HCT116 (cell line): ENCODE measurements around the gene PUM1. TPM values are rescaled to one million over a fixed set of nuclear protein-coding genes. Genes with fewer than 3 reads are reported as not detected.

Experiments used
- ATAC-seq: fragments of 200-7000 bp; cut with Tn5 transposase; 2 replicates; pipeline ENCODE4 v1.9.1; 2020; ENCODE audit warnings: mild to moderate bottlenecking, moderate library complexity
- BruUV-seq: library from RNA; stranded (reverse); fragments of 400-500 nt; replicated peaks from 2 replicates; lab custom pipeline; 2021; lab: Mats Ljungman, UMichigan
- CTCF ChIA-PET: fragments of 300-600 bp; sonication (Branson Sonifier 250); formaldehyde crosslinking; loops from one replicate; lab custom pipeline; 2021; ENCODE audit warnings: antibody characterized with exemption; lab: Charles Lee
- POLR2A ChIA-PET: fragments of 300-600, 350-600 bp; sonication (Branson Sonifier 250); formaldehyde crosslinking; loops from one replicate; lab custom pipeline; 2021; ENCODE audit warnings: antibody characterized with exemption; lab: Charles Lee
- RAD21 ChIA-PET, 2 experiments: fragments of 300-600 bp; sonication (Branson Sonifier 250); formaldehyde crosslinking; loops; one replicate each; lab custom pipeline; 2023; ENCODE audit warnings: low total read pairs in 2 of 2; ENCODE audit not compliant: uncharacterized antibody in 2 of 2, unreplicated experiment in 2 of 2, low non-redundant PET in 1 of 2; lab: Charles Lee
- DNase-seq: peaks from one replicate; pipeline ENCODE4 v3.0.0-alpha.2; 2010; ENCODE audit warnings: low read depth, low spot score
- H2AFZ ChIP-seq: fragments of 200-600 bp; shearing (Covaris generic), sonication (generic); 2 replicates; pipeline ENCODE4 v1.6.1; 2017; ENCODE audit warnings: low read depth, mixed run types, mixed read lengths, antibody characterized with exemption, low read length; ENCODE audit not compliant: poor library complexity, severe bottlenecking
- H3K27ac ChIP-seq: 2 replicates; pipeline ENCODE4 v1.5.1; 2012; ENCODE audit warnings: low read depth, low read length
- H3K27me3 ChIP-seq: fragments of 200-600 bp; sonication (generic); 2 replicates; pipeline ENCODE4 v1.6.1; 2016; ENCODE audit warnings: mixed run types, low read length, mixed read lengths; ENCODE audit not compliant: insufficient read depth
- H3K36me3 ChIP-seq, 2 experiments: fragments of 200-500 bp in 1 of 2; fragments of 200-600 bp in 1 of 2; sonication (Bioruptor generic) in 1 of 2; sonication (generic) in 1 of 2; 2 replicates each; pipeline versions ENCODE4 v1.5.1 to v1.6.1; 2014 to 2016; ENCODE audit warnings: low read length in 2 of 2, inconsistent platforms in 1 of 2, mixed read lengths in 1 of 2, mixed run types in 1 of 2; ENCODE audit not compliant: insufficient read depth in 2 of 2, control insufficient read depth in 1 of 2
- H3K4me1 ChIP-seq, 2 experiments: fragments of 200-600 bp in 1 of 2; sonication (generic) in 1 of 2; 2 replicates each; pipeline versions ENCODE4 v1.5.1 to v1.6.1; 2012 to 2017; ENCODE audit warnings: low read length in 2 of 2, inconsistent platforms in 1 of 2, mild to moderate bottlenecking in 1 of 2, mixed read lengths in 1 of 2, mixed run types in 1 of 2, moderate library complexity in 1 of 2; ENCODE audit not compliant: insufficient read depth in 2 of 2, control insufficient read depth in 1 of 2
- H3K4me2 ChIP-seq: fragments of 200-600 bp; sonication (generic); 2 replicates; pipeline ENCODE4 v1.6.1; 2017; ENCODE audit warnings: mixed run types, low read length, mixed read lengths
- H3K4me3 ChIP-seq, 2 experiments: fragments of 200-600 bp in 1 of 2; sonication (generic) in 1 of 2; replicated peaks in 1 of 2; 2 replicates each; pipeline ENCODE4 v1.5.1; 2011 to 2016; ENCODE audit warnings: low read length in 2 of 2, control low read depth in 1 of 2, low read depth in 1 of 2, mild to moderate bottlenecking in 1 of 2, mixed read lengths in 1 of 2, mixed run types in 1 of 2
- H3K79me2 ChIP-seq: fragments of 200-600 bp; sonication (generic); 2 replicates; pipeline ENCODE4 v1.6.1; 2017; ENCODE audit warnings: mild to moderate bottlenecking, mixed run types, low read length, moderate library complexity, mixed read lengths; ENCODE audit not compliant: insufficient read depth
- H3K9ac ChIP-seq: fragments of 200-600 bp; sonication (generic); 2 replicates; pipeline ENCODE4 v1.6.1; 2016; ENCODE audit warnings: low read length, mixed read lengths
- H3K9me2 ChIP-seq: fragments of 200-600 bp; sonication (generic), shearing (Covaris generic); 2 replicates; pipeline ENCODE4 v1.6.1; 2017; ENCODE audit warnings: mixed run types, mild to moderate bottlenecking, moderate library complexity; ENCODE audit not compliant: insufficient read depth
- H3K9me3 ChIP-seq, 2 experiments: fragments of 200-500 bp in 1 of 2; fragments of 200-600 bp in 1 of 2; sonication (Bioruptor generic) in 1 of 2; sonication (generic) in 1 of 2; 2 replicates each; pipeline ENCODE4 v1.6.1; 2014 to 2017; ENCODE audit warnings: low read length in 2 of 2, mixed read lengths in 2 of 2, inconsistent platforms in 1 of 2, low read depth in 1 of 2, mild to moderate bottlenecking in 1 of 2, mixed run types in 1 of 2, moderate library complexity in 1 of 2; ENCODE audit not compliant: control insufficient read depth in 1 of 2, insufficient read depth in 1 of 2
- H4K20me1 ChIP-seq: fragments of 200-600 bp; sonication (generic), shearing (Covaris generic); 2 replicates; pipeline ENCODE4 v1.6.1; 2017; ENCODE audit warnings: mixed run types, mild to moderate bottlenecking, moderate library complexity; ENCODE audit not compliant: insufficient read depth
- CBX3 ChIP-seq: IDR thresholded peaks from 2 replicates; pipeline ENCODE4 v1.6.1; 2012; ENCODE audit warnings: low read depth
- CEBPB ChIP-seq: IDR thresholded peaks from 2 replicates; pipeline ENCODE4 v1.6.1; 2012; ENCODE audit warnings: low read depth
- EGR1 ChIP-seq: IDR thresholded peaks from 2 replicates; pipeline ENCODE4 v1.6.1; 2012; ENCODE audit warnings: low read depth
- EZH2 ChIP-seq: fragments of 200-600 bp; sonication (generic); IDR thresholded peaks from 2 replicates; pipeline ENCODE4 v1.6.1; 2017; ENCODE audit warnings: antibody characterized with exemption, mixed run types
- EZH2phosphoT487 ChIP-seq: fragments of 200-600 bp; IDR thresholded peaks from 2 replicates; pipeline ENCODE4 v1.6.1; 2018; ENCODE audit warnings: antibody characterized with exemption, borderline replicate concordance
- FOSL1 ChIP-seq: IDR thresholded peaks from 2 replicates; pipeline ENCODE4 v1.6.1; 2012; ENCODE audit warnings: low read depth
- POLR2A ChIP-seq: IDR thresholded peaks from 2 replicates; pipeline ENCODE4 v1.7.0; 2011; ENCODE audit warnings: borderline replicate concordance; ENCODE audit not compliant: insufficient read depth, insufficient read length; ENCODE audit errors: extremely low read depth
- POLR2AphosphoS5 ChIP-seq: IDR thresholded peaks from 2 replicates; pipeline ENCODE4 v1.6.1; 2011; ENCODE audit warnings: mild to moderate bottlenecking, low read depth, low read length, moderate library complexity
- SIN3A ChIP-seq: IDR thresholded peaks from 2 replicates; pipeline ENCODE4 v1.6.1; 2012; ENCODE audit warnings: low read depth
- SP1 ChIP-seq: IDR thresholded peaks from 2 replicates; pipeline ENCODE4 v1.6.1; 2012; ENCODE audit warnings: low read depth
- SRF ChIP-seq: IDR thresholded peaks from 2 replicates; pipeline ENCODE4 v1.6.1; 2012; ENCODE audit warnings: low read depth
- TCF7L2 ChIP-seq: IDR thresholded peaks from 2 replicates; pipeline ENCODE4 v1.7.0; 2011; ENCODE audit warnings: borderline replicate concordance, inconsistent platforms; ENCODE audit not compliant: insufficient read depth, insufficient read length; ENCODE audit errors: extremely low read depth
- YY1 ChIP-seq: IDR thresholded peaks from 2 replicates; pipeline ENCODE4 v1.6.1; 2011; ENCODE audit warnings: low read length, low read depth, moderate library complexity, mild to moderate bottlenecking; ENCODE audit not compliant: insufficient replicate concordance; ENCODE audit errors: extremely low read depth
- ZNF274 ChIP-seq: fragments of 200-500 bp; sonication (Bioruptor generic); IDR thresholded peaks from 2 replicates; pipeline ENCODE4 v1.6.1; 2014; ENCODE audit warnings: mild to moderate bottlenecking, low read depth, low read length, inconsistent platforms
- intact Hi-C: fragments of 100-400 bp; cut with micrococcal nuclease; formaldehyde crosslinking; loops from 2 replicates; pipeline ENCODE4 v1.10.0; 2022
- total RNA-seq: library from RNA; stranded (reverse); gene quantifications from one replicate; pipeline ENCODE4 v1.2.1, GENCODE V29; 2021; ENCODE audit not compliant: unreplicated experiment
- TF ChIP-seq, protein P1 (sequence below): IDR thresholded peaks from 2 replicates; pipeline ENCODE4 v1.6.1; 2011; ENCODE audit warnings: mild to moderate bottlenecking, low read length, moderate library complexity; ENCODE audit not compliant: insufficient replicate concordance; ENCODE audit errors: extremely low read depth
- TF ChIP-seq, protein P2 (sequence below), 3 experiments: fragments of 200-600 bp in 1 of 3; sonication (generic) in 1 of 3; IDR thresholded peaks in 2 of 3; conservative IDR thresholded peaks in 1 of 3; 2 replicates each; pipeline ENCODE4 v1.5.1; 2012 to 2017; ENCODE audit warnings: low read depth in 2 of 3, low read length in 2 of 3, antibody characterized with exemption in 1 of 3, borderline replicate concordance in 1 of 3, control low read depth in 1 of 3, mild to moderate bottlenecking in 1 of 3, mixed read lengths in 1 of 3, mixed run types in 1 of 3, moderate library complexity in 1 of 3; ENCODE audit not compliant: insufficient read depth in 1 of 3
- TF ChIP-seq, protein P3 (sequence below): IDR thresholded peaks from 2 replicates; pipeline ENCODE4 v1.6.1; 2012
- TF ChIP-seq, protein P4 (sequence below): IDR thresholded peaks from 2 replicates; pipeline ENCODE4 v1.6.1; 2012
- TF ChIP-seq, protein P5 (sequence below): IDR thresholded peaks from 2 replicates; pipeline ENCODE4 v1.6.1; 2012; ENCODE audit warnings: low read depth

Gene PUM1
- total RNA-seq, 1 experiment from 2014 or later = 113 TPM

DNA sequence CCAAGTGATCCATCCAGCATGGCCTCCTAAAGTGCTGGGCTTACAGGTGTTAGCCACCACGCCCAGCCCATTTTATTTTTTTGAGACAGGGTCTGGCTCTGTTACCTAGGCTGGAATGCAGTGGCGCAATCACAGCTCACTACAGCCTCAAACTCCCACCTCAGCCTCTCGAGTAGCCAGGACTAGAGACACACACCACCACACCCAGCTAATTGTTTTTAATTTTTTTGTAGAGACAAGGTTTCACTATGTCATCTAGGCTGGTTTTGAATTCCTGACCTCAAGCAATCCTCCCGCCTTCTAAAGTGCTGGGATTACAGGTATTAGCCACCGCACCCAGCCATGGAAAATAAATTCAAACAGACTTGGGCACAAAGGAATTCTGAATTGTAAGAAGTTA, 31.9 kb downstream of the PUM1 start:
- Histone ChIP-seq H3K4me1 (peaks cover 0 to 13% of the 10 kb centered on the region in 2 experiments; a peak in 2 of 4 replicates), H3K27ac (no peak overlapping the region), H3K9me2 (no peaks in the 10 kb centered on the region), H4K20me1 (peaks cover 66% of the 10 kb centered on the region; the same call in 1 of the 2 replicates), H3K9ac (no peak overlapping the region), H2AFZ (no peak overlapping the region), H3K36me3 (peaks cover 0 to 3% of the 10 kb centered on the region in 2 experiments; a peak in 2 of 4 replicates), H3K9me3 (no peaks in the 10 kb centered on the region), H3K4me3 (no peak overlapping the region), H3K79me2 (peaks cover 100% of the 10 kb centered on the region), H3K27me3 (no peaks in the 10 kb centered on the region), H3K4me2 (no peak overlapping the region)
- ATAC-seq = no peak
- ChIA-PET RAD21 (no interaction called here), POLR2A (no interaction called here), CTCF (no interaction called here)
- DNase-seq = no peak
- BruUV-seq = no TSS peak
- TF ChIP-seq, protein P1, sequence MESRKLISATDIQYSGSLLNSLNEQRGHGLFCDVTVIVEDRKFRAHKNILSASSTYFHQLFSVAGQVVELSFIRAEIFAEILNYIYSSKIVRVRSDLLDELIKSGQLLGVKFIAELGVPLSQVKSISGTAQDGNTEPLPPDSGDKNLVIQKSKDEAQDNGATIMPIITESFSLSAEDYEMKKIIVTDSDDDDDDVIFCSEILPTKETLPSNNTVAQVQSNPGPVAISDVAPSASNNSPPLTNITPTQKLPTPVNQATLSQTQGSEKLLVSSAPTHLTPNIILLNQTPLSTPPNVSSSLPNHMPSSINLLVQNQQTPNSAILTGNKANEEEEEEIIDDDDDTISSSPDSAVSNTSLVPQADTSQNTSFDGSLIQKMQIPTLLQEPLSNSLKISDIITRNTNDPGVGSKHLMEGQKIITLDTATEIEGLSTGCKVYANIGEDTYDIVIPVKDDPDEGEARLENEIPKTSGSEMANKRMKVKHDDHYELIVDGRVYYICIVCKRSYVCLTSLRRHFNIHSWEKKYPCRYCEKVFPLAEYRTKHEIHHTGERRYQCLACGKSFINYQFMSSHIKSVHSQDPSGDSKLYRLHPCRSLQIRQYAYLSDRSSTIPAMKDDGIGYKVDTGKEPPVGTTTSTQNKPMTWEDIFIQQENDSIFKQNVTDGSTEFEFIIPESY = no peak
- TF ChIP-seq POLR2AphosphoS5 (no peak), CEBPB (no peak), EGR1 (no peak), POLR2A (no peak), YY1 (no peak), SP1 (no peak), FOSL1 (no peak), ZNF274 (no peak), TCF7L2 (no peak), SIN3A (no peak), EZH2 (no peak), SRF (no peak), CBX3 (no peak), EZH2phosphoT487 (no peak)
- TF ChIP-seq, protein P2, sequence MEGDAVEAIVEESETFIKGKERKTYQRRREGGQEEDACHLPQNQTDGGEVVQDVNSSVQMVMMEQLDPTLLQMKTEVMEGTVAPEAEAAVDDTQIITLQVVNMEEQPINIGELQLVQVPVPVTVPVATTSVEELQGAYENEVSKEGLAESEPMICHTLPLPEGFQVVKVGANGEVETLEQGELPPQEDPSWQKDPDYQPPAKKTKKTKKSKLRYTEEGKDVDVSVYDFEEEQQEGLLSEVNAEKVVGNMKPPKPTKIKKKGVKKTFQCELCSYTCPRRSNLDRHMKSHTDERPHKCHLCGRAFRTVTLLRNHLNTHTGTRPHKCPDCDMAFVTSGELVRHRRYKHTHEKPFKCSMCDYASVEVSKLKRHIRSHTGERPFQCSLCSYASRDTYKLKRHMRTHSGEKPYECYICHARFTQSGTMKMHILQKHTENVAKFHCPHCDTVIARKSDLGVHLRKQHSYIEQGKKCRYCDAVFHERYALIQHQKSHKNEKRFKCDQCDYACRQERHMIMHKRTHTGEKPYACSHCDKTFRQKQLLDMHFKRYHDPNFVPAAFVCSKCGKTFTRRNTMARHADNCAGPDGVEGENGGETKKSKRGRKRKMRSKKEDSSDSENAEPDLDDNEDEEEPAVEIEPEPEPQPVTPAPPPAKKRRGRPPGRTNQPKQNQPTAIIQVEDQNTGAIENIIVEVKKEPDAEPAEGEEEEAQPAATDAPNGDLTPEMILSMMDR (IDR thresholded peaks at IDR 0.05 in 2 of 3, conservative IDR thresholded peaks at IDR 0.05 in 1 of 3; ENCODE audit: borderline replicate concordance in 1 of 3, insufficient read depth in 1 of 3, low read depth in 2 of 3, low read length in 2 of 3) = no peak
- TF ChIP-seq, protein P3, sequence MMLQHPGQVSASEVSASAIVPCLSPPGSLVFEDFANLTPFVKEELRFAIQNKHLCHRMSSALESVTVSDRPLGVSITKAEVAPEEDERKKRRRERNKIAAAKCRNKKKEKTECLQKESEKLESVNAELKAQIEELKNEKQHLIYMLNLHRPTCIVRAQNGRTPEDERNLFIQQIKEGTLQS = no peak
- TF ChIP-seq, protein P4, sequence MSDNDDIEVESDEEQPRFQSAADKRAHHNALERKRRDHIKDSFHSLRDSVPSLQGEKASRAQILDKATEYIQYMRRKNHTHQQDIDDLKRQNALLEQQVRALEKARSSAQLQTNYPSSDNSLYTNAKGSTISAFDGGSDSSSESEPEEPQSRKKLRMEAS = no peak
- TF ChIP-seq, protein P5, sequence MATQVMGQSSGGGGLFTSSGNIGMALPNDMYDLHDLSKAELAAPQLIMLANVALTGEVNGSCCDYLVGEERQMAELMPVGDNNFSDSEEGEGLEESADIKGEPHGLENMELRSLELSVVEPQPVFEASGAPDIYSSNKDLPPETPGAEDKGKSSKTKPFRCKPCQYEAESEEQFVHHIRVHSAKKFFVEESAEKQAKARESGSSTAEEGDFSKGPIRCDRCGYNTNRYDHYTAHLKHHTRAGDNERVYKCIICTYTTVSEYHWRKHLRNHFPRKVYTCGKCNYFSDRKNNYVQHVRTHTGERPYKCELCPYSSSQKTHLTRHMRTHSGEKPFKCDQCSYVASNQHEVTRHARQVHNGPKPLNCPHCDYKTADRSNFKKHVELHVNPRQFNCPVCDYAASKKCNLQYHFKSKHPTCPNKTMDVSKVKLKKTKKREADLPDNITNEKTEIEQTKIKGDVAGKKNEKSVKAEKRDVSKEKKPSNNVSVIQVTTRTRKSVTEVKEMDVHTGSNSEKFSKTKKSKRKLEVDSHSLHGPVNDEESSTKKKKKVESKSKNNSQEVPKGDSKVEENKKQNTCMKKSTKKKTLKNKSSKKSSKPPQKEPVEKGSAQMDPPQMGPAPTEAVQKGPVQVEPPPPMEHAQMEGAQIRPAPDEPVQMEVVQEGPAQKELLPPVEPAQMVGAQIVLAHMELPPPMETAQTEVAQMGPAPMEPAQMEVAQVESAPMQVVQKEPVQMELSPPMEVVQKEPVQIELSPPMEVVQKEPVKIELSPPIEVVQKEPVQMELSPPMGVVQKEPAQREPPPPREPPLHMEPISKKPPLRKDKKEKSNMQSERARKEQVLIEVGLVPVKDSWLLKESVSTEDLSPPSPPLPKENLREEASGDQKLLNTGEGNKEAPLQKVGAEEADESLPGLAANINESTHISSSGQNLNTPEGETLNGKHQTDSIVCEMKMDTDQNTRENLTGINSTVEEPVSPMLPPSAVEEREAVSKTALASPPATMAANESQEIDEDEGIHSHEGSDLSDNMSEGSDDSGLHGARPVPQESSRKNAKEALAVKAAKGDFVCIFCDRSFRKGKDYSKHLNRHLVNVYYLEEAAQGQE = no peak
- intact Hi-C loops = no loop called here
